K562 (cell line): ENCODE results near the gene SMOC2. TPM values are rescaled to one million over a fixed set of nuclear protein-coding genes. Genes with fewer than 3 reads are reported as not detected.

Source experiments
- ATAC-seq: fragments of 200-7000 bp; cut with Tn5 transposase; 3 replicates; pipeline ENCODE4 v1.9.1; 2020; ENCODE audit warnings: moderate library complexity
- BruUV-seq: library from RNA; stranded (reverse); fragments of 400-500 nt; replicated peaks from 2 replicates; lab custom pipeline; 2021; lab: Mats Ljungman, UMichigan
- CTCF ChIA-PET: fragments of 300-600 bp; formaldehyde crosslinking; extraction: SDS; loops from one replicate; lab custom pipeline; 2021; ENCODE audit warnings: low intra/inter-chr PET ratio; lab: Yijun Ruan, JAX
- POLR2A ChIA-PET: fragments of 300-600, 350-650 bp; sonication (Branson Sonifier 250); formaldehyde crosslinking; extraction: SDS; loops from one replicate; lab custom pipeline; 2021; ENCODE audit warnings: antibody characterized with exemption, inconsistent platforms; lab: Yijun Ruan, JAX
- DNase-seq, 4 experiments: peaks; one replicate each; pipeline versions ENCODE4 v3.0.0 to v3.0.0-alpha.2; 2011 to 2018; ENCODE audit warnings: low spot score in 3 of 4, mixed read lengths in 3 of 4; ENCODE audit errors: extremely low read depth in 1 of 4
- FAIRE-seq: peaks from 2 replicates; lab custom pipeline; 2011; peaks lifted over from hg19 to GRCh38; lab: Jason Lieb, UNC
- H2AFZ ChIP-seq: 2 replicates; pipeline ENCODE4 v1.6.0; 2011; ENCODE audit warnings: low read depth, low read length, control low read depth, inconsistent platforms
- H3K27ac ChIP-seq: fragments of 200-600 bp; 3 replicates; pipeline ENCODE4 v1.8.0; 2011; ENCODE audit warnings: low read depth, mild to moderate bottlenecking, control low read depth, inconsistent platforms, low read length, moderate library complexity, mixed read lengths; ENCODE audit errors: extremely low read depth
- H3K27me3 ChIP-seq, 2 experiments: fragments of 300-600 bp in 1 of 2; 2 replicates in 1 of 2; 3 replicates in 1 of 2; pipeline versions ENCODE4 v1.6.0 to v1.8.0; 2011; ENCODE audit warnings: inconsistent platforms in 2 of 2, low read length in 2 of 2, mild to moderate bottlenecking in 1 of 2, mixed read lengths in 1 of 2, moderate library complexity in 1 of 2; ENCODE audit not compliant: control insufficient read depth in 2 of 2, insufficient read depth in 2 of 2
- H3K36me3 ChIP-seq: fragments of 300-600 bp; 3 replicates; pipeline ENCODE4 v1.8.0; 2011; ENCODE audit warnings: mild to moderate bottlenecking, low read length, inconsistent platforms; ENCODE audit not compliant: control insufficient read depth, insufficient read depth
- H3K4me1 ChIP-seq, 2 experiments: fragments of 200-600 bp in 1 of 2; replicated peaks in 1 of 2; 2 replicates in 1 of 2; 3 replicates in 1 of 2; pipeline versions ENCODE4 v1.5.1 to v1.8.0; 2011; ENCODE audit warnings: inconsistent platforms in 2 of 2, low read length in 2 of 2, mild to moderate bottlenecking in 1 of 2, mixed read lengths in 1 of 2, moderate library complexity in 1 of 2; ENCODE audit not compliant: control insufficient read depth in 2 of 2, insufficient read depth in 2 of 2
- H3K4me2 ChIP-seq: 2 replicates; pipeline ENCODE4 v1.6.1; 2011; ENCODE audit warnings: low read length, control low read depth, inconsistent platforms, mixed read lengths; ENCODE audit not compliant: insufficient read depth
- H3K4me3 ChIP-seq: fragments of 200-600 bp; sonication (generic), shearing (Covaris generic); 2 replicates; pipeline ENCODE4 v1.5.1; 2016; ENCODE audit warnings: control low read depth, inconsistent platforms
- H3K79me2 ChIP-seq: fragments of 200-600 bp; 3 replicates; pipeline ENCODE4 v1.8.0; 2011; ENCODE audit warnings: low read length, inconsistent platforms; ENCODE audit not compliant: control insufficient read depth, insufficient read depth
- H3K9ac ChIP-seq, 2 experiments: 2 replicates each; pipeline versions ENCODE4 v1.6.0 to v1.6.1; 2011; ENCODE audit warnings: low read depth in 2 of 2, low read length in 2 of 2, control low read depth in 1 of 2, inconsistent platforms in 1 of 2, mild to moderate bottlenecking in 1 of 2, mixed read lengths in 1 of 2; ENCODE audit not compliant: insufficient read depth in 1 of 2
- H3K9me1 ChIP-seq: one replicate; pipeline ENCODE4 v1.6.0; 2011; ENCODE audit warnings: inconsistent platforms, mild to moderate bottlenecking, low read length, moderate library complexity; ENCODE audit not compliant: control insufficient read depth, insufficient read depth
- H3K9me3 ChIP-seq: replicated peaks from 2 replicates; pipeline ENCODE4 v1.5.1; 2011; ENCODE audit warnings: low read depth, low read length, inconsistent platforms; ENCODE audit not compliant: control insufficient read depth, insufficient read depth
- H4K20me1 ChIP-seq: replicated peaks from 2 replicates; pipeline ENCODE4 v1.6.1; 2011; ENCODE audit warnings: low read length, inconsistent platforms, mixed read lengths; ENCODE audit not compliant: control insufficient read depth, insufficient read depth
- FUS ChIP-seq: fragments of 200-400 bp; formaldehyde crosslinking; optimal IDR thresholded peaks from 2 replicates; pipeline ENCODE3; 2017; ENCODE audit warnings: low read depth, low read length
- KDM1A ChIP-seq, 2 experiments: fragments of 450-650 bp; IDR thresholded peaks; 2 replicates each; pipeline ENCODE4 v1.6.1; 2016; ENCODE audit warnings: mild to moderate bottlenecking in 2 of 2
- MLX ChIP-seq, 2 experiments: fragments of 450-650 bp in 1 of 2; sonication (generic) in 1 of 2; formaldehyde crosslinking; conservative IDR thresholded peaks; 2 replicates each; pipeline versions ENCODE4 v1.4.0 to v1.8.1; 2020 to 2022; ENCODE audit warnings: mild to moderate bottlenecking in 1 of 2, missing genetic modification reagents in 1 of 2
- MYBL2 ChIP-seq, 2 experiments: fragments of 450-650 bp in 1 of 2; sonication (generic) in 1 of 2; formaldehyde crosslinking in 1 of 2; IDR thresholded peaks; 2 replicates each; pipeline versions ENCODE4 v1.6.1 to v1.8.1; 2017 to 2022; ENCODE audit warnings: borderline replicate concordance in 1 of 2, inconsistent platforms in 1 of 2, low read depth in 1 of 2, mild to moderate bottlenecking in 1 of 2, missing genetic modification reagents in 1 of 2, moderate library complexity in 1 of 2
- TGIF2 ChIP-seq: sonication (generic); formaldehyde crosslinking; IDR thresholded peaks from 2 replicates; pipeline ENCODE4 v1.8.1; 2022; ENCODE audit warnings: mild to moderate bottlenecking, missing genetic modification reagents, moderate library complexity
- ZNF696 ChIP-seq: fragments of 250-450 bp; sonication (Bioruptor Pico); conservative IDR thresholded peaks from 2 replicates; pipeline ENCODE4 v1.4.0; 2020; ENCODE audit warnings: mild to moderate bottlenecking, moderate library complexity
- WGBS: fragments of 100-300 bp; shearing (Covaris generic); methylation state at CpG from one replicate; pipeline ENCODE4 v1.1.6; 2016; ENCODE audit warnings: low coverage, mixed read lengths; ENCODE audit not compliant: insufficient coverage; ENCODE audit errors: missing lambda C conversion rate; 5-methylcytosine and 5-hydroxymethylcytosine counted together
- in situ Hi-C: fragments of 300-500 bp; cut with MboI; formaldehyde crosslinking; loops from 4 replicates; pipeline ENCODE4 v1.15.0; 2018; ENCODE audit warnings: inconsistent platforms, mixed read lengths
- intact Hi-C: fragments of 100-400 bp; cut with micrococcal nuclease; formaldehyde crosslinking; loops from 2 replicates; pipeline ENCODE4 v1.14.2; 2022
- polyA plus RNA-seq, 8 experiments: library from polyadenylated mRNA; depleted of rRNA in 4 of 8; stranded (reverse) in 5 of 8; unstranded in 3 of 8; fragments of >200 nt; fragmentation: Nextera tagmentation in 2 of 8; fragmentation: Illumina TruSeq in 1 of 8; extraction: Ambion mirVana in 2 of 8; extraction: Trizol in 1 of 8; gene quantifications; 2 replicates each; pipeline versions ENCODE4 v1.2.1 to v1.2.3, GENCODE V29; 2011 to 2014; ENCODE audit warnings: inconsistent platforms in 1 of 8, missing spikeins in 1 of 8
- total RNA-seq, 7 experiments: library from RNA; depleted of rRNA in 6 of 7; stranded (reverse); fragments of >200 nt in 6 of 7; fragmentation: Illumina TruSeq in 2 of 7; extraction: Trizol in 2 of 7; gene quantifications; 2 replicates each; pipeline versions ENCODE4 v1.2.1 to v1.2.3, GENCODE V29; 2011 to 2021; ENCODE audit warnings: low replicate concordance in 1 of 7
- TF ChIP-seq, protein P1 (sequence below): fragments of 450-650 bp; formaldehyde crosslinking; IDR thresholded peaks from 2 replicates; pipeline ENCODE4 v1.4.0; 2022; ENCODE audit warnings: missing genetic modification characterization
- TF ChIP-seq, protein P2 (sequence below): fragments of 450-650 bp; IDR thresholded peaks from 2 replicates; pipeline ENCODE4 v1.6.1; 2014; ENCODE audit warnings: low read depth, mild to moderate bottlenecking, moderate library complexity, borderline replicate concordance

The SMOC2 gene
- total and polyA plus RNA-seq, 9 of the 15 experiments (the other 6 are each of a cell fraction or from before 2014, with no cell fraction given): 0.45 to 2.3 (median 1.1) TPM

GRCh38 chr6:168645326-168645725, 204.3 kb downstream of the SMOC2 start:
- no peak overlapping the region for H3K4me3 ChIP-seq
- DNase-seq (no peak), ATAC-seq (no peak), FAIRE-seq (no peak)
- H3K9me3 ChIP-seq: no peaks in the 10 kb centered on the region
- H3K4me1 ChIP-seq: no peaks in the 10 kb centered on the region
- WGBS: 14% methylated on average over 9 of the region's 9 CpGs
- H3K9ac ChIP-seq: no peak overlapping the region
- H3K4me2 ChIP-seq: no peak overlapping the region
- BruUV-seq: no TSS peak
- no peaks in the 10 kb centered on the region for H3K79me2 ChIP-seq
- H3K27me3 ChIP-seq: peaks cover 9 to 60% of the 10 kb centered on the region in 2 experiments; a peak in 3 of 5 replicates
- intact Hi-C loops (no loop called here), in situ Hi-C loops (no loop called here)
- POLR2A ChIA-PET: no interaction called here
- no peak overlapping the region for H3K27ac ChIP-seq
- peaks cover 4% of the 10 kb centered on the region; the same call in 1 of the 2 replicates for H4K20me1 ChIP-seq
- TF ChIP-seq KDM1A (IDR thresholded peaks at IDR 0.05) (no peak), MYBL2 (IDR thresholded peaks at IDR 0.05; ENCODE audit: low read depth) (no peak), MYBL2 (CRISPR knock-in tag; IDR thresholded peaks at IDR 0.05; ENCODE audit: borderline replicate concordance) (no peak), TGIF2 (CRISPR knock-in tag) (no peak), ZNF696 (no peak), MLX (CRISPR knock-in tag; conservative IDR thresholded peaks at IDR 0.05) (no peak), FUS (no peak)
- TF ChIP-seq, protein P1, sequence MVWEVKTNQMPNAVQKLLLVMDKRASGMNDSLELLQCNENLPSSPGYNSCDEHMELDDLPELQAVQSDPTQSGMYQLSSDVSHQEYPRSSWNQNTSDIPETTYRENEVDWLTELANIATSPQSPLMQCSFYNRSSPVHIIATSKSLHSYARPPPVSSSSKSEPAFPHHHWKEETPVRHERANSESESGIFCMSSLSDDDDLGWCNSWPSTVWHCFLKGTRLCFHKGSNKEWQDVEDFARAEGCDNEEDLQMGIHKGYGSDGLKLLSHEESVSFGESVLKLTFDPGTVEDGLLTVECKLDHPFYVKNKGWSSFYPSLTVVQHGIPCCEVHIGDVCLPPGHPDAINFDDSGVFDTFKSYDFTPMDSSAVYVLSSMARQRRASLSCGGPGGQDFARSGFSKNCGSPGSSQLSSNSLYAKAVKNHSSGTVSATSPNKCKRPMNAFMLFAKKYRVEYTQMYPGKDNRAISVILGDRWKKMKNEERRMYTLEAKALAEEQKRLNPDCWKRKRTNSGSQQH (CRISPR knock-in tag): no peak
- TF ChIP-seq, protein P2, sequence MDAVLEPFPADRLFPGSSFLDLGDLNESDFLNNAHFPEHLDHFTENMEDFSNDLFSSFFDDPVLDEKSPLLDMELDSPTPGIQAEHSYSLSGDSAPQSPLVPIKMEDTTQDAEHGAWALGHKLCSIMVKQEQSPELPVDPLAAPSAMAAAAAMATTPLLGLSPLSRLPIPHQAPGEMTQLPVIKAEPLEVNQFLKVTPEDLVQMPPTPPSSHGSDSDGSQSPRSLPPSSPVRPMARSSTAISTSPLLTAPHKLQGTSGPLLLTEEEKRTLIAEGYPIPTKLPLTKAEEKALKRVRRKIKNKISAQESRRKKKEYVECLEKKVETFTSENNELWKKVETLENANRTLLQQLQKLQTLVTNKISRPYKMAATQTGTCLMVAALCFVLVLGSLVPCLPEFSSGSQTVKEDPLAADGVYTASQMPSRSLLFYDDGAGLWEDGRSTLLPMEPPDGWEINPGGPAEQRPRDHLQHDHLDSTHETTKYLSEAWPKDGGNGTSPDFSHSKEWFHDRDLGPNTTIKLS: no peak
- CTCF ChIA-PET: no interaction called here
- H3K9me1 ChIP-seq: no peaks in the 10 kb centered on the region
- H3K36me3 ChIP-seq: no peaks in the 10 kb centered on the region
- no peak overlapping the region for H2AFZ ChIP-seq
